Lower leg skin (tissue), 4 donors: ENCODE results near the gene ARHGEF4. TPM values are rescaled to one million over a fixed set of nuclear protein-coding genes. Genes with fewer than 3 reads are reported as not detected.

Experiments
- DNase-seq, 2 donors: peaks; one replicate each; pipeline ENCODE4 v3.0.0-alpha.2; 2019; ENCODE audit warnings: low spot score in 2 of 2
- H3K4me3 ChIP-seq: fragments of 200-600 bp; sonication (generic); 2 replicates; pipeline ENCODE4 v1.5.1; 2017; ENCODE audit warnings: mild to moderate bottlenecking, low read depth; ENCODE audit not compliant: poor library complexity, severe bottlenecking
- CTCF ChIP-seq, 3 donors: fragments of 450-650 bp; IDR thresholded peaks; one replicate each; pipeline ENCODE4 v1.5.1; 2016; ENCODE audit warnings: antibody characterized with exemption in 3 of 3, mild to moderate bottlenecking in 3 of 3, moderate library complexity in 2 of 3
- POLR2A ChIP-seq, 2 donors: fragments of 450-650 bp; IDR thresholded peaks; one replicate each; pipeline ENCODE4 v1.6.1; 2016 to 2017; ENCODE audit warnings: antibody characterized with exemption in 2 of 2, mild to moderate bottlenecking in 1 of 2, moderate library complexity in 1 of 2
- WGBS, 2 donors: methylation state at CpG; one replicate each; pipeline ENCODE4 v1.1.5; 2018; 5-methylcytosine and 5-hydroxymethylcytosine counted together
- intact Hi-C: fragments of 100-400 bp; cut with DNase I; formaldehyde crosslinking; loops from one replicate; pipeline ENCODE4 v1.15.0; 2023; ENCODE audit warnings: low total_unique reads
- total RNA-seq, 4 donors: library from RNA; depleted of rRNA; stranded (reverse); fragments of >200 nt; gene quantifications; one replicate each; pipeline ENCODE4 v1.1.0, GENCODE V29; 2016

Gene ARHGEF4
- total RNA-seq, 4 donors from 2014 or later, result 106 to 220 (median 120) TPM

- TF ChIP-seq POLR2A (IDR thresholded peaks at IDR 0.05), result no peak
- no peak for TF ChIP-seq CTCF (IDR thresholded peaks at IDR 0.05)
- intact Hi-C loops, result no loop called here
- peak in 1 of 2 donors; percentile 82 for DNase-seq
- 81 to 91% methylated on average over 11 of the region's 11 CpGs for WGBS, 2 donors
- no peak overlapping the region for H3K4me3 ChIP-seq
These were observed 208.0 kb downstream of the ARHGEF4 start for GRCh38 chr2:131044757-131045150.

- H3K4me3 ChIP-seq, result no peak overlapping the region
- 79 to 92% methylated on average over 7 to 8 of the region's 8 CpGs for WGBS, 2 donors
- TF ChIP-seq CTCF (IDR thresholded peaks at IDR 0.05), result no peak
- TF ChIP-seq POLR2A (IDR thresholded peaks at IDR 0.05), result no peak
- intact Hi-C loops, result no loop called here
- peak in 1 of 2 donors; percentile 78 for DNase-seq
These were observed 208.7 kb downstream of the ARHGEF4 start for GRCh38 chr2:131045286-131046027.

- 80 to 83% methylated on average over 30 to 32 of the region's 32 CpGs for WGBS, 2 donors
- no peak overlapping the region for H3K4me3 ChIP-seq
- intact Hi-C loops, result no loop called here
- TF ChIP-seq CTCF (IDR thresholded peaks at IDR 0.05) (no peak), POLR2A (IDR thresholded peaks at IDR 0.05) (no peak)
- DNase-seq, result peak in 1 of 2 donors; percentile 84
These were observed 209.6 kb downstream of the ARHGEF4 start for GRCh38 chr2:131046028-131046917.

- intact Hi-C loops, result no loop called here
- DNase-seq, result peak in 1 of 2 donors; percentile 79
- TF ChIP-seq CTCF (IDR thresholded peaks at IDR 0.05) (no peak), POLR2A (IDR thresholded peaks at IDR 0.05) (no peak)
These were observed 210.4 kb downstream of the ARHGEF4 start for GRCh38 chr2:131046918-131047652.

GRCh38 chr2:131047920-131048560 lies 211.3 kb downstream of the ARHGEF4 start:
- no peak for DNase-seq
- intact Hi-C loops, result no loop called here
- 76 to 85% methylated on average over 11 of the region's 11 CpGs for WGBS, 2 donors
- H3K4me3 ChIP-seq, result no peak overlapping the region
- TF ChIP-seq POLR2A (IDR thresholded peaks at IDR 0.05) (no peak), CTCF (IDR thresholded peaks at IDR 0.05) (no peak)

More at GRCh38 chr2:131046918-131047652, 210.4 kb downstream of the ARHGEF4 start:
- H3K4me3 ChIP-seq, result no peak overlapping the region
- WGBS, 2 donors, result 83 to 90% methylated on average over 18 of the region's 18 CpGs
